Fibroblast of mammary gland (primary cell): ENCODE data around the gene GNL1.
"Not testable (repeated sequence)": the region's sequence is repeated elsewhere in the genome, so short reads cannot be mapped to it uniquely, and the experiment has no call there.

Experiments used
- DNase-seq: peaks from one replicate; pipeline ENCODE4 v3.0.0-alpha.2; 2010; ENCODE audit warnings: low read depth
- H3K4me3 ChIP-seq: 2 replicates; pipeline ENCODE4 v1.5.1; 2011; ENCODE audit warnings: low read depth, mild to moderate bottlenecking, low read length, moderate library complexity; ENCODE audit not compliant: control insufficient read depth
- TF ChIP-seq, protein P1 (sequence below): conservative IDR thresholded peaks from 2 replicates; pipeline ENCODE4 v1.5.1; 2011; ENCODE audit warnings: low read depth, low read length, inconsistent platforms; ENCODE audit not compliant: control insufficient read depth, insufficient read depth

Gene GNL1

GRCh38 chr6:30533460-30534294 lies 22.6 kb downstream of the GNL1 start:
- no peak overlapping the region for H3K4me3 ChIP-seq
- no peak for DNase-seq

DNA sequence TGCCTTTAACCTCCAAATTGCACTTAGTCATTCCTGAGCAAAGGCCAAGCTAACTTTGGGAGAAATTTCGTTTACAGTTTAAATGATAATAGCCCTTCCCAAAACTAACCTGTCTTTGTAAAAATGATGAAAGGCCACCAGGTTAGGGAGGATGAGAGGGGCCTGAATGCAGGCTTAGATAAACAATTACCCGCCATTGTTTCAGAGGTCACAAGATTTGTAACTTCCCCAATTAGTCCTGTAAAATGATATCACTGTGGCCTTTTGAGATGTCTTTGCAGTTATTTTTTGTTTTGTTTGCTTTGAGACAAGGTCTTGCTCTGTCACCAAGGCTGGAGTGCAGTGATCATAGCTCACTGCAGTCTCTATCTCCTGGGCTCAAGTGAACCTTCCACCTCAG lies 26.3 kb downstream of the GNL1 start:
- no peak for DNase-seq
- TF ChIP-seq, protein P1, sequence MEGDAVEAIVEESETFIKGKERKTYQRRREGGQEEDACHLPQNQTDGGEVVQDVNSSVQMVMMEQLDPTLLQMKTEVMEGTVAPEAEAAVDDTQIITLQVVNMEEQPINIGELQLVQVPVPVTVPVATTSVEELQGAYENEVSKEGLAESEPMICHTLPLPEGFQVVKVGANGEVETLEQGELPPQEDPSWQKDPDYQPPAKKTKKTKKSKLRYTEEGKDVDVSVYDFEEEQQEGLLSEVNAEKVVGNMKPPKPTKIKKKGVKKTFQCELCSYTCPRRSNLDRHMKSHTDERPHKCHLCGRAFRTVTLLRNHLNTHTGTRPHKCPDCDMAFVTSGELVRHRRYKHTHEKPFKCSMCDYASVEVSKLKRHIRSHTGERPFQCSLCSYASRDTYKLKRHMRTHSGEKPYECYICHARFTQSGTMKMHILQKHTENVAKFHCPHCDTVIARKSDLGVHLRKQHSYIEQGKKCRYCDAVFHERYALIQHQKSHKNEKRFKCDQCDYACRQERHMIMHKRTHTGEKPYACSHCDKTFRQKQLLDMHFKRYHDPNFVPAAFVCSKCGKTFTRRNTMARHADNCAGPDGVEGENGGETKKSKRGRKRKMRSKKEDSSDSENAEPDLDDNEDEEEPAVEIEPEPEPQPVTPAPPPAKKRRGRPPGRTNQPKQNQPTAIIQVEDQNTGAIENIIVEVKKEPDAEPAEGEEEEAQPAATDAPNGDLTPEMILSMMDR, result no peak
- no peak overlapping the region for H3K4me3 ChIP-seq

More at GRCh38 chr6:30533460-30534294, 22.6 kb downstream of the GNL1 start:
- TF ChIP-seq, protein P1, result no peak

DNA sequence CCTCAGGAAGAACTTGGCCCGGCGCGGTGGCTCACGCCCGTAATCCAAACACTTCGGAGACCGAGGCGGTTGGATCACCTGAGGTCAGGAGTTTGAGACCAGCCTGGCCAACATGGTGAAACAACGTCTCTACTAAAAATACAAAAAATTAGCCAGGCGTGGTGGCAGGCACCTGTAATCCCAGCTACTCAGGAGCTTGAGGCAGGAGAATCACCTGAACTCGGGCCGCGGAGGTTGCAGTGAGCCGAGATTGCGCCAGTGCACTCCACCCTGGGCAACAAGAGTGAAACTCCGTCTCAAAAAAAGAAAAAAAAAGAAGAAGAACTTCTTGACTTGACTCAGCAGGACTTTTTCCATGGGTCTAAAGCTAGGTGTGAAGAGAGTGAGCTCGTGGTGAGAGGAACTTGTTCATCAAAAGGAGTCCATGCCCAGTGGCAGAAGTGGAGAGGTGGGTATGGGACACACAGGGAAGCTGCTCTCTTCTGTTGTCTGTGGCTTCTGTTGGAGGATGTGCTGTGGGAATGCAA lies 26.9 kb downstream of the GNL1 start:
- DNase-seq, H3K4me3 ChIP-seq: not testable (repeated sequence)

DNA sequence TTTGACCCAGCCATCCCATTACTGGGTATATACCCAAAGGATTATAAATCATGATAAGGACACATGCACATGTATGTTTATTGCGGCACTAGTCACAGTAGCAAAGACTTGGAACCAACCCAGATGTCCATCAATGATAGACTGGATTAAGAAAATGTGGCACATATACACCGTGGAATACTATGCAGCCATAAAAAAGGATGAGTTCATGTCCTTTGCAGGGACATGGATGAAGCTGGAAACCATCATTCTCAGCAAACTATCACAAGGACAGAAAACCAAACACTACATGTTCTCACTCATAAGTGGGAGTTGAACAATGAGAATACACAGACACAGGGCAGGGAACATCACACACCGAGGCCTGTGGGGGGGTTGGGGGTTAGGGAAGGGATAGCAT lies 29.8 kb downstream of the GNL1 start:
- not testable (repeated sequence) for DNase-seq, H3K4me3 ChIP-seq

DNA sequence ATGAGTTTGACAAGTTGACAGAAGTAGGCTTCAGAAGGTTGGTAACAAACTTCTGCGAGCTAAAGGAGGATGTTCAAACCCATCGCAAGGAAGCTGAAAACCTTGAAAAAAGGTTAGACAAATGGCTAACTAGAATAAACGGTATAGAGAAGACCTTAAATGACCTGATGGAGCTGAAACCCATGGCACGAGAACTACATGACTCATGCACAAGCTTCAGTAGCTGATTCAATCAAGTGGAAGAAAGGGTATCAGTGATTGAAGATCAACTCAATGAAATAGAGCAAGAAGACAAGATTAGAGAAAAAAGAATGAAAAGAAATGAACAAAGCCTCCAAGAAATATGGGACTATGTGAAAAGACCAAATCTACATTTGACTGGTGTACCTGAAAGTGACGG lies 34.3 kb downstream of the GNL1 start:
- DNase-seq, result peak; percentile 44
- not testable (repeated sequence) for H3K4me3 ChIP-seq

GRCh38 chr6:30521082-30521481 lies 35.2 kb downstream of the GNL1 start:
- peak; percentile 33 for DNase-seq
- H3K4me3 ChIP-seq, result not testable (repeated sequence)

DNA sequence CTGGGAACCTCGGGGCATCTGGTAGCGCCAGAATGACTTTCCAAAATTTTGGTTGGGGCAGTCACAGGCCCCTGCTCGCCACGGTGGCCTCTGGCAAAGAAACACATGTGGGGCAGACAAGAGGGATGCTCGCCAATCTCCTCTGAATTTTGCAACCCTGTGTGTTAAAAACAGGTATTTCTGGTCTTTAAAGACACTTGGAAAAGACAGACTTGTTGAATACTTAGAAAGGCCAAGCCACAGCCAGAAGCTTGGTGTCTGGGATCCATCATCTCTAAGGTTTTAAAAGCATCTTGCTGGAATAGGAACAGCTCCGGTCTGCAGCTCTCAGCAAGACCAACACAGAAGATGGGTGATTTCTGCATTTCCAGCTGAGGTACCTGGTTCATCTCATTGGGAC lies 35.8 kb downstream of the GNL1 start:
- no peak for DNase-seq
- TF ChIP-seq, protein P1, result no peak
- no peak overlapping the region for H3K4me3 ChIP-seq

DNA sequence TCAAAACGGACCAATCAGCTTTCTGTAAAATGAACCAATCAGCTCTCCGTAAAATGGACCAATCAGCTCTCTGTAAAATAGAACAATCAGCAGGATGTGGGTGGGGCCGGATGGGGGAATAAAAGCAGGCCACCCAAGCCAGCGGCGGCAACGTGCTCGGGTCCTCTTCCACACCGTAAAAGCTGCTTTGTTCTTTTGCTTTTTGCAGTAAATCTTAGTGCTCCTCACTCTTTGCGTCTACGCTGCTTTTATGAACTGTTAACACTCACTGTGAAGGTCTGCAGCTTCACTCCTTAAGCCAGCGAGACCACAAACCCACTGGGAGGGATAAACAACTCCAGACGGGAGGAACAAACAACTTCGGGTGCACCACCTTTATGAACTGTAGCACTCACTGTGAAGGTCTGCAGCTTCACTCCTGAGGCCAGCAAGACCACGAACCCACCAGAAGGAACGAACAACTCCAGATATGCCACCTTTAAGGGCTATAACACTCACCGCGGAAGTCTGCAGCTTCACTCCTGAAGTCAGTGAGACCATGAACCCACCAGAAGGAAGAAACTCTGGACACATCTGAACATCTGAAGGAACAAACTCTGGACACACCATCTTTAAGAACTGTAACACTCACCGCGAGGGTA lies 37.7 kb downstream of the GNL1 start:
- not testable (repeated sequence) for DNase-seq, H3K4me3 ChIP-seq

DNA sequence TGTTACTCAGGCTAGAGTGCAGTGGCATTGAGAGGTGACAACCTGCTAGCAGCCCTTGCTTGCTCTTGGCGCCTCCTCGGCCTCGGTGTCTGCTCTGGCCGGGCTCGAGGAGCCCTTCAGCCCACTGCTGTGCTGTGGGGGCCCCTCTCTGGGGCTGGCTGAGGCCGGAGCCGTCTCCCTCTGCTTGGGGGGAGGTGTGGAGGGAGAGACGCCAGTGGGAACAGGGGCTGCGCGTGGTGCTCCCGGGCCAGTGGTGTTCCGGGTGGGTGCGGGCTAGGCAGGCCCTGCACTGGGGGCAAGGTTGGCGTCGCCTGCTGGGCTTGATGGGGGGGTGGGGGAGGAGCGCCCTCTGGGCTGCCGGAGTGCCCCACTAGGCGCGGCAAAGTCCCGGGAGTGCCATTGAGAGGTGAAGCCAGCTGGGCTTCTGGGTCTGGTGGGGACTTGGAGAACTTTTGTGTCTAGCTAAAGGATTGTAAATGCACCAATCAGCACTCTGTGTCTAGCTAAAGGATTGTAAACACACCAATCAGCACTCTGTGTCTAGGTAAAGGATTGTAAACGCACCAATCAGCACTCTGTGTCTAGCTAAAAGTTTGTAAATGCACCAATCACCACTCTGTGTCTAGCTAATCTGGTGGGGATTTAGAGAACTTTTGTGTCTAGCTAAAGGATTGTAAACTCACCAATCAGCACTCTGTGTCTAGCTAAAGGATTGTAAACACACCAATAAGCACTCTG lies 38.4 kb downstream of the GNL1 start:
- not testable (repeated sequence) for DNase-seq, H3K4me3 ChIP-seq

DNA sequence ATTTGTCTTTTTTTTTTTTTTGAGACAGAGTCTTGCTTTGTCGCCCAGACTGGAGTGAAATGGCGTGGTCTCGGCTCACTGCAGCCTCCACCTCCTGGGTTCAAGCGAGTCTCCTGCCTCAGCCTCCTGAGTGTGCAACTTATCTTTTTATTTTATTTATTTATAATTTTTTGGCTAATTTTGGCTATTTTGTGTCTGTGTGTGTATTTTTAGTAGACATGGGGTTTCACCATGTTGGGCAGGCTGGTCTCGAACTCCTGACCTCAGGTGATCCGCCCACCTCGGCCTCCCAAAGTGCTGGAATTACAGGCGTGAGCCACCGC lies 39.6 kb downstream of the GNL1 start:
- not testable (repeated sequence) for DNase-seq
- peak overlapping the region; percentile 59 for H3K4me3 ChIP-seq
